BJ (cell line): ENCODE data around the gene SPACA4. TPM values are rescaled to one million over a fixed set of nuclear protein-coding genes. Genes with fewer than 3 reads are reported as not detected.
"Not testable (repeated sequence)": the region's sequence is repeated elsewhere in the genome, so short reads cannot be mapped to it uniquely, and the experiment has no call there.

Source experiments
- CTCF ChIA-PET: fragments of 350-600 bp; formaldehyde crosslinking; extraction: SDS; loops from one replicate; lab custom pipeline; 2021; ENCODE audit warnings: antibody characterized with exemption, inconsistent platforms; lab: Yijun Ruan, JAX
- POLR2A ChIA-PET: fragments of 300-600 bp; sonication (Branson Sonifier 250); formaldehyde crosslinking; extraction: SDS; loops from one replicate; lab custom pipeline; 2021; ENCODE audit warnings: antibody characterized with exemption; lab: Charles Lee
- DNase-seq: peaks from one replicate; pipeline ENCODE4 v3.0.0-alpha.2; 2011; ENCODE audit warnings: low read depth
- H3K27me3 ChIP-seq: 2 replicates; pipeline ENCODE4 v1.6.0; 2011; ENCODE audit warnings: low read length; ENCODE audit not compliant: control insufficient read depth, insufficient read depth
- H3K36me3 ChIP-seq: 2 replicates; pipeline ENCODE4 v1.5.1; 2011; ENCODE audit warnings: low read length; ENCODE audit not compliant: control insufficient read depth, insufficient read depth
- H3K4me3 ChIP-seq: 2 replicates; pipeline ENCODE4 v1.5.1; 2011; ENCODE audit warnings: low read depth, mild to moderate bottlenecking, control low read depth, low read length
- polyA plus RNA-seq: library from polyadenylated mRNA; depleted of rRNA; stranded (reverse); fragments of >200 nt; gene quantifications from 2 replicates; pipeline ENCODE4 v1.2.3, GENCODE V29; 2011
- TF ChIP-seq, protein P1 (sequence below): IDR thresholded peaks from 2 replicates; pipeline ENCODE4 v1.5.1; 2011; ENCODE audit warnings: low read depth, mild to moderate bottlenecking, control low read depth, inconsistent platforms, low read length, moderate library complexity; ENCODE audit not compliant: insufficient read depth

The SPACA4 gene
- polyA plus RNA-seq, 1 experiment: not detected

DNA sequence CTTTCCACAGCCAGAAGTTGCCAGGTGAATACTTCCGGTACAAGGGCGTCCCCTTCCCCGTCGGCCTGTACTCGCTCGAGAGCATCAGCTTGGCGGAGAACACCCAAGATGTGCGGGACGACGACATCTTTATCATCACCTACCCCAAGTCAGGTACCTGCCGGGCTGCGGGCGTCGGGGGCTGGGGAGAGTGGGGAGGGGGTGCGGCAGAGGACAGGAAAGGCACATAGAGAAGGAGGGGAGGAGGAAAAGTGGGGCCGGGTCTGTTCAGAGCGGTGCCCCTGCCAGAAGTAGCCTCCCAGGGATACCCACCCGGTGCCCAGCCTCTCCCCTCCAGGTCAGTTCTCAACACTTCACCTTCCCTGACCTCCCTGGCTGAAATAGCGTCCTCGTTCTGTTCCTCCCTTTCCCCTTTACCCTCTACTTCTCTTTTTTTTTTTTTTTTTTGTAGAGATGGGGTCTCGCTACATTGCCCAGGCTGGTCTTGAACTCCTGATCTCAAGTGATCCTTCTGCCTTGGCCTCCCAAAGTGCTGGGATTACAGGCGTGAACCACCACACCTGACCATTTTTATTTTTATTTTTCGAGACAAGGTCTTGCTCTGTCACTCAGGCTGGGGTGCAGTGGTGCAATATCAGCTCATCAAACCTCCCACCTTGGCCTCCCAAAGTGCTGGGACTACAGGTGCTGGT is 30.5 kb upstream of the SPACA4 start:
- TF ChIP-seq, protein P1, sequence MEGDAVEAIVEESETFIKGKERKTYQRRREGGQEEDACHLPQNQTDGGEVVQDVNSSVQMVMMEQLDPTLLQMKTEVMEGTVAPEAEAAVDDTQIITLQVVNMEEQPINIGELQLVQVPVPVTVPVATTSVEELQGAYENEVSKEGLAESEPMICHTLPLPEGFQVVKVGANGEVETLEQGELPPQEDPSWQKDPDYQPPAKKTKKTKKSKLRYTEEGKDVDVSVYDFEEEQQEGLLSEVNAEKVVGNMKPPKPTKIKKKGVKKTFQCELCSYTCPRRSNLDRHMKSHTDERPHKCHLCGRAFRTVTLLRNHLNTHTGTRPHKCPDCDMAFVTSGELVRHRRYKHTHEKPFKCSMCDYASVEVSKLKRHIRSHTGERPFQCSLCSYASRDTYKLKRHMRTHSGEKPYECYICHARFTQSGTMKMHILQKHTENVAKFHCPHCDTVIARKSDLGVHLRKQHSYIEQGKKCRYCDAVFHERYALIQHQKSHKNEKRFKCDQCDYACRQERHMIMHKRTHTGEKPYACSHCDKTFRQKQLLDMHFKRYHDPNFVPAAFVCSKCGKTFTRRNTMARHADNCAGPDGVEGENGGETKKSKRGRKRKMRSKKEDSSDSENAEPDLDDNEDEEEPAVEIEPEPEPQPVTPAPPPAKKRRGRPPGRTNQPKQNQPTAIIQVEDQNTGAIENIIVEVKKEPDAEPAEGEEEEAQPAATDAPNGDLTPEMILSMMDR: no peak
- Histone ChIP-seq H3K36me3 (no peaks in the 10 kb centered on the region), H3K27me3 (no peaks in the 10 kb centered on the region), H3K4me3 (no peak overlapping the region)
- CTCF ChIA-PET: interaction anchor here (2.9 to 3.3 kb wide), 2 partner anchors 9 to 13 kb away, joined by 9 to 26 read pairs; no protein-coding TSS in a partner anchor
- no peak for DNase-seq
- POLR2A ChIA-PET: no interaction called here

DNA sequence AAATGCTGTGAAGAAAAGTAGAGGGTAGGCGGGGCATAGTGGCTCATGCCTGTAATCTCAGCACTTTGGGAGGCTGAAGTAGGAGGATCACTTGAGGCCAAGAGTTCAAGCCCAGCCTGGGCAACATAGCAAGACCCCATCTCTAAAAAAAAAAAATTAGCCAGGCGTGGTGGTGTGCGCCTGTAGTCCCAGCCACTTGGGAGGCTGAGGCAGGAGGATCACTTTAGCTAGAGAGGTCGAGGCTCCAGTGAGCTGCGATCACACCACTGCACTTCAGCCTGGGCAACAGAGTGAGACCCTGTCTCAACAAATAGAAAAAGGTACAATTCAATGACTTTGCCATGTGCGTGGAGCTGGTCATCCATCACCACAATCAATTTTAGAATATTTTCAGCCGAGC is 28.6 kb upstream of the SPACA4 start:
- H3K27me3 ChIP-seq, DNase-seq, POLR2A ChIA-PET, H3K4me3 ChIP-seq, H3K36me3 ChIP-seq: not testable (repeated sequence)
- CTCF ChIA-PET: interaction anchor here (0.6 to 1.3 kb wide), 4 partner anchors 72 to 312 kb away, joined by 3 to 4 read pairs (median 4); no protein-coding TSS in a partner anchor

DNA sequence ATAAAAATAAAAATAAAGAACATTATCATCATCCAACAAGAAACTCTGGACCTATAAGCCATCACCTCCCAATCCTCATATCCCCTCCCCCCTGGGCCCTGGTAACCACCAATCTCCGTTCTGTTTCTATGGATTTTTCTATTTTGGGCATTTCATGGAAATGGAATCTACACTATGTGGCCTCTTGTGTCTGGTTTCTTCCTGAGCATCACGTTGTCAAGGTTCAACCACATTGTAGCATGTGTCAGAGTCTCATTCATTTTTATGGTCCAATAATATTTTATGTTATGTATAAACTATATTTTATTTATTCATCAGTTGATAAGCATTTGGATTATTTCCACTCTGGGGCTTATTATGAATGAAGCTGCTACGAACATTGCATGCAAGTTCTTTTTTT is 27.7 kb upstream of the SPACA4 start:
- TF ChIP-seq, protein P1: no peak

DNA sequence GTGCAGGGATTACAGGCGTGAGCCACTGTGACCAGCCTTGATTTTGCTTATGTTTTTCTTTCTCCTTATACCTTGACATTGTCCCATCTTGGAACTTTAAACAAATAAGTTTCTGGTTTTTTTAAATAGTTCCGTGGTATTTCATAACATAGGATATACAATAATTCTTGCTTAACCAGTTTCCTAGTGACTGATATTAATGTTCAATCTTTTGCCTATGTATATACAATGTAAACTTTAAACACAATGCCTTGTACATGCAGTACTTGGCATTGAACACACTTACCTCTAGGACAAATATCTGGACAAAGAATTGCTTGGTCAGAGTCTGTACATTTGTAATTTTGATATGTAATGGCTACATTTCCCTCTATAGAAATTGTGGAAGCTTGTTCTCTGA is 24.4 kb upstream of the SPACA4 start:
- no peak for DNase-seq
- ChIA-PET CTCF (interaction anchor here (2.5 to 11.5 kb wide), 3 partner anchors 23 to 89 kb away, joined by 7 to 226 read pairs (median 161); no protein-coding TSS in a partner anchor), POLR2A (no interaction called here)
- TF ChIP-seq, protein P1: no peak
- no peaks in the 10 kb centered on the region for H3K27me3 ChIP-seq
- no peaks in the 10 kb centered on the region for H3K36me3 ChIP-seq
- no peak overlapping the region for H3K4me3 ChIP-seq

More for the DNA sequence above, 27.7 kb upstream of the SPACA4 start:
- DNase-seq: no peak
- CTCF ChIA-PET: interaction anchor here (1.0 to 11.3 kb wide), 2 partner anchors 72 to 89 kb away, joined by 4 to 226 read pairs; no protein-coding TSS in a partner anchor
- no peaks in the 10 kb centered on the region for H3K36me3 ChIP-seq
- H3K4me3 ChIP-seq: no peak overlapping the region
- H3K27me3 ChIP-seq: no peaks in the 10 kb centered on the region
- POLR2A ChIA-PET: no interaction called here

DNA sequence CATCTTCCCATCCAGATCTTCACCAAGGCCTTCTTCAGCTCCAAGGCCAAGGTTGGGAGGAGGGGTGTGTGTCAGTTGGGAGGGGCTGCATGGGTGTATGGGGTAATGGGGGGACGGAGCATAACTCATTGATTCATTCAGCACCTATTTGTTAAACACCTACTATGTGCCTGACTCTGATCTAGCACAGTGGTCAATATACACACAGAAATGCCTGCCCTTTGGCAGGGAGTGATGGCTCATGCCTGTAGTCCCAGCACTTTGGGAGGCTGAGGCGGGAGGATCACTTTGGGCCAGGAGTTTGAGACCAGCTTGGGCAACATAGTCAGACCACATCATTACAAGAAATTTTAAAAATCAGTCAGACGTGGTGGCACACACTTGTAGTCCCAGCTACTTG is 19.2 kb upstream of the SPACA4 start:
- Histone ChIP-seq H3K27me3 (no peaks in the 10 kb centered on the region), H3K36me3 (no peaks in the 10 kb centered on the region), H3K4me3 (no peak overlapping the region)
- DNase-seq: no peak
- CTCF ChIA-PET: interaction anchor here (0.6 to 11.5 kb wide), 7 partner anchors 13 to 270 kb away, joined by 3 to 226 read pairs (median 4); no protein-coding TSS in a partner anchor
- POLR2A ChIA-PET: no interaction called here
- TF ChIP-seq, protein P1: no peak
